Astrocyte (in vitro differentiated cells and primary cell): ENCODE data around the gene GPR89A. TPM values are rescaled to one million over a fixed set of nuclear protein-coding genes. Genes with fewer than 3 reads are reported as not detected.
A peak's percentile ranks its signal among the peaks of the same experiment; 100 is the strongest.

ENCODE experiments used
- DNase-seq: peaks from one replicate; pipeline ENCODE4 v3.0.0-alpha.2; 2010; ENCODE audit warnings: low read depth
- FAIRE-seq: peaks from 2 replicates; lab custom pipeline; 2011; peaks lifted over from hg19 to GRCh38; lab: Jason Lieb, UNC
- H2AFZ ChIP-seq: 2 replicates; pipeline ENCODE4 v1.6.0; 2012; ENCODE audit warnings: low read depth, low read length, inconsistent platforms
- H3K27ac ChIP-seq: 2 replicates; pipeline ENCODE4 v1.5.1; 2011; ENCODE audit warnings: low read depth, low read length, inconsistent platforms
- H3K27me3 ChIP-seq: 2 replicates; pipeline ENCODE4 v1.6.0; 2011; ENCODE audit warnings: low read length, inconsistent platforms; ENCODE audit not compliant: insufficient read depth
- H3K36me3 ChIP-seq: 2 replicates; pipeline ENCODE4 v1.5.1; 2011; ENCODE audit warnings: low read length, inconsistent platforms; ENCODE audit not compliant: insufficient read depth
- H3K4me1 ChIP-seq: 2 replicates; pipeline ENCODE4 v1.5.1; 2011; ENCODE audit warnings: low read length, inconsistent platforms; ENCODE audit not compliant: insufficient read depth
- H3K4me2 ChIP-seq: 2 replicates; pipeline ENCODE4 v1.6.0; 2012; ENCODE audit warnings: low read length, inconsistent platforms
- H3K4me3 ChIP-seq: 2 replicates; pipeline ENCODE4 v1.5.1; 2011; ENCODE audit warnings: low read depth, mild to moderate bottlenecking, low read length, inconsistent platforms; ENCODE audit not compliant: insufficient read depth
- H3K79me2 ChIP-seq: 2 replicates; pipeline ENCODE4 v1.6.0; 2012; ENCODE audit warnings: mild to moderate bottlenecking, low read length, inconsistent platforms; ENCODE audit not compliant: insufficient read depth
- H3K9ac ChIP-seq: 2 replicates; pipeline ENCODE4 v1.6.0; 2012; ENCODE audit warnings: mild to moderate bottlenecking, low read length, inconsistent platforms
- H3K9me3 ChIP-seq: 2 replicates; pipeline ENCODE4 v1.5.1; 2012; ENCODE audit warnings: low read depth, mild to moderate bottlenecking, low read length, inconsistent platforms; ENCODE audit not compliant: insufficient read depth
- H4K20me1 ChIP-seq: 2 replicates; pipeline ENCODE4 v1.6.0; 2012; ENCODE audit warnings: low read length, inconsistent platforms; ENCODE audit not compliant: insufficient read depth
- H3K27ac Mint-ChIP-seq: one replicate; pipeline ENCODE4 v1.8.0; 2021; ENCODE audit warnings: mild to moderate bottlenecking, mixed read lengths; ENCODE audit not compliant: unreplicated experiment
- H3K27me3 Mint-ChIP-seq: one replicate; pipeline ENCODE4 v1.8.0; 2021; ENCODE audit warnings: low read depth, mixed read lengths; ENCODE audit not compliant: unreplicated experiment
- H3K36me3 Mint-ChIP-seq: one replicate; pipeline ENCODE4 v1.8.0; 2021; ENCODE audit warnings: low read depth, mixed read lengths; ENCODE audit not compliant: unreplicated experiment
- H3K4me1 Mint-ChIP-seq: one replicate; pipeline ENCODE4 v1.8.0; 2021; ENCODE audit warnings: low read depth, mixed read lengths; ENCODE audit not compliant: unreplicated experiment
- H3K4me3 Mint-ChIP-seq: one replicate; pipeline ENCODE4 v1.8.0; 2021; ENCODE audit warnings: mild to moderate bottlenecking, moderate library complexity, mixed read lengths; ENCODE audit not compliant: unreplicated experiment
- H3K9me3 Mint-ChIP-seq: one replicate; pipeline ENCODE4 v1.8.0; 2021; ENCODE audit warnings: mild to moderate bottlenecking, mixed read lengths; ENCODE audit not compliant: unreplicated experiment
- CTCF ChIP-seq: IDR thresholded peaks from 2 replicates; pipeline ENCODE4 v1.5.1; 2011; ENCODE audit warnings: low read depth, mild to moderate bottlenecking, inconsistent platforms, low read length, moderate library complexity; ENCODE audit not compliant: insufficient read depth
- EZH2 ChIP-seq: IDR thresholded peaks from 2 replicates; pipeline ENCODE4 v1.6.1; 2012; ENCODE audit warnings: mild to moderate bottlenecking, low read length, inconsistent platforms; ENCODE audit not compliant: insufficient read depth
- total RNA-seq: library from RNA; stranded (reverse); gene quantifications from 2 replicates; pipeline ENCODE4 v1.2.1, GENCODE V29; 2021

Gene GPR89A
- total RNA-seq, 1 donor from 2014 or later, result 19.1 TPM

GRCh38 chr1:145719230-145720079 lies 111.7 kb downstream of the GPR89A start, which contains the start of gene CD160:
Gene CD160 (plus strand): TSS chr1:145719499. CDS start chr1:145728328, 8,829 bp downstream.
- no peaks in the 10 kb centered on the region for H3K36me3 ChIP-seq
- no peaks in the 10 kb centered on the region for H3K27me3 ChIP-seq
- Mint-ChIP-seq H3K27ac (peak within 1 kb of the TSS; percentile 21), H3K36me3 (no peaks in the 10 kb centered on the region), H3K9me3 (no peaks in the 10 kb centered on the region), H3K4me3 (no peak within 1 kb of the TSS), H3K27me3 (no peaks in the 10 kb centered on the region), H3K4me1 (peaks cover 19% of the 10 kb centered on the region)
- H3K4me3 ChIP-seq, result no peak within 1 kb of the TSS
- no peaks in the 10 kb centered on the region for H3K9me3 ChIP-seq
- no peak for FAIRE-seq
- peak within 1 kb of the TSS; percentile 84 for H3K27ac ChIP-seq
- no peaks in the 10 kb centered on the region for H4K20me1 ChIP-seq
- no peaks in the 10 kb centered on the region for H3K79me2 ChIP-seq
- TF ChIP-seq EZH2 (no peak), CTCF (no peak)
- peaks cover 14% of the 10 kb centered on the region for H3K4me1 ChIP-seq
- H3K9ac ChIP-seq, result peak within 1 kb of the TSS; percentile 81
- H3K4me2 ChIP-seq, result peak within 1 kb of the TSS; percentile 89
- no peak within 1 kb of the TSS for H2AFZ ChIP-seq
- no peak for DNase-seq

Other genes starting within 250 kb of the GPR89A start
- 1.2 and 3.0 TPM in 2 replicates for gene NBPF20, start 182.4 kb upstream of the GPR89A start, total RNA-seq
- gene PDZK1, start 99.4 kb downstream of the GPR89A start, total RNA-seq, result 0.68 and 0.70 TPM in 2 replicates
- gene CD160, start 111.5 kb downstream of the GPR89A start, total RNA-seq, result not detected in 2 replicates
- 15.2 and 15.3 TPM in 2 replicates for gene RNF115, start 216.1 kb downstream of the GPR89A start, total RNA-seq
- gene POLR3C, start 216.2 kb downstream of the GPR89A start, total RNA-seq, result 39.0 and 43.3 TPM in 2 replicates
- gene NUDT17, start 237.6 kb downstream of the GPR89A start, total RNA-seq, result 2.6 and 3.3 TPM in 2 replicates